ENCODE results near the gene AXL.
A peak's percentile ranks its signal among the peaks of the same experiment; 100 is the strongest.

GRCh38 chr19:41263042-41263849 is 44.2 kb downstream of the AXL start:
- peak; percentile 95 for TF ChIP-seq POLR2A (IDR thresholded peaks at IDR 0.05)
- TF ChIP-seq CTCF (IDR thresholded peaks at IDR 0.05), result no peak

All from right lobe of liver (tissue), 4 donors.